Loucy (cell line): ENCODE measurements around the gene IER5.

Experiments used
- H2AFZ ChIP-seq: fragments of 200-600 bp; sonication (generic); 2 replicates; pipeline ENCODE4 v1.6.0; 2016; ENCODE audit warnings: antibody characterized with exemption, mild to moderate bottlenecking, low read length, moderate library complexity
- H3F3A ChIP-seq: fragments of 200-600 bp; 2 replicates; pipeline ENCODE4 v1.6.0; 2016; ENCODE audit warnings: antibody characterized with exemption, low read depth, mild to moderate bottlenecking
- H3K27me3 ChIP-seq: fragments of 200-600 bp; sonication (generic); 2 replicates; pipeline ENCODE4 v1.6.1; 2014; ENCODE audit warnings: low read length, mild to moderate bottlenecking; ENCODE audit not compliant: insufficient read depth, poor library complexity, severe bottlenecking
- H3K36me3 ChIP-seq: fragments of 200-600 bp; sonication (generic); 2 replicates; pipeline ENCODE4 v1.6.1; 2016; ENCODE audit warnings: low read length; ENCODE audit not compliant: insufficient read depth
- H3K4me1 ChIP-seq: fragments of 200-600 bp; sonication (generic); 2 replicates; pipeline ENCODE4 v1.5.1; 2014; ENCODE audit warnings: low read length, mild to moderate bottlenecking; ENCODE audit not compliant: insufficient read depth, poor library complexity, severe bottlenecking
- H3K4me2 ChIP-seq: fragments of 200-600 bp; sonication (generic); 2 replicates; pipeline ENCODE4 v1.6.0; 2014; ENCODE audit warnings: antibody characterized with exemption, low read length, low read depth, mild to moderate bottlenecking; ENCODE audit not compliant: poor library complexity, severe bottlenecking
- H3K4me3 ChIP-seq: fragments of 200-600 bp; sonication (generic); 2 replicates; pipeline ENCODE4 v1.5.1; 2014; ENCODE audit warnings: low read length, mild to moderate bottlenecking, mixed read lengths; ENCODE audit not compliant: poor library complexity, severe bottlenecking
- H3K79me2 ChIP-seq: fragments of 200-600 bp; sonication (generic); 2 replicates; pipeline ENCODE4 v1.6.1; 2014; ENCODE audit warnings: low read length; ENCODE audit not compliant: insufficient read depth
- H3K9ac ChIP-seq: fragments of 200-600 bp; sonication (generic); 2 replicates; pipeline ENCODE4 v1.6.0; 2014; ENCODE audit warnings: mild to moderate bottlenecking, low read depth, low read length, moderate library complexity; ENCODE audit not compliant: poor library complexity, severe bottlenecking
- H3K9me2 ChIP-seq: fragments of 200-600 bp; sonication (generic); replicated peaks from 2 replicates; pipeline ENCODE4 v1.6.1; 2016; ENCODE audit warnings: low read depth, low read length, mixed read lengths
- H3K9me3 ChIP-seq: fragments of 200-600 bp; sonication (generic); 2 replicates; pipeline ENCODE4 v1.6.1; 2014; ENCODE audit warnings: mild to moderate bottlenecking, antibody characterized with exemption, low read length, low read depth; ENCODE audit not compliant: insufficient read depth
- H4K20me1 ChIP-seq: fragments of 200-600 bp; sonication (generic); 2 replicates; pipeline ENCODE4 v1.6.0; 2014; ENCODE audit warnings: antibody characterized with exemption, low read length, mild to moderate bottlenecking; ENCODE audit not compliant: insufficient read depth, poor library complexity, severe bottlenecking
- CTCF ChIP-seq: fragments of 200-600 bp; sonication (generic); conservative IDR thresholded peaks from 2 replicates; pipeline ENCODE4 v1.5.1; 2014; ENCODE audit warnings: mild to moderate bottlenecking, antibody characterized with exemption, low read length
- EZH2phosphoT487 ChIP-seq: fragments of 200-600 bp; IDR thresholded peaks from 2 replicates; pipeline ENCODE4 v1.6.1; 2018; ENCODE audit warnings: antibody characterized with exemption, mild to moderate bottlenecking, moderate library complexity, borderline replicate concordance

IER5 gene

GRCh38 chr1:181095260-181095659, 6.8 kb downstream of the IER5 start:
- no peaks in the 10 kb centered on the region for H3K36me3 ChIP-seq
- H3K4me2 ChIP-seq, result no peak overlapping the region
- peaks cover 37% of the 10 kb centered on the region for H4K20me1 ChIP-seq
- no peak overlapping the region for H2AFZ ChIP-seq
- H3K4me3 ChIP-seq, result no peak overlapping the region
- TF ChIP-seq EZH2phosphoT487 (no peak), CTCF (no peak)
- peaks cover 38% of the 10 kb centered on the region for H3K4me1 ChIP-seq
- no peak overlapping the region for H3K9ac ChIP-seq
- H3K9me2 ChIP-seq, result no peaks in the 10 kb centered on the region
- no peaks in the 10 kb centered on the region for H3F3A ChIP-seq
- H3K9me3 ChIP-seq, result no peaks in the 10 kb centered on the region
- no peaks in the 10 kb centered on the region for H3K27me3 ChIP-seq
- H3K79me2 ChIP-seq, result peaks cover 50% of the 10 kb centered on the region

- H3F3A ChIP-seq, result no peaks in the 10 kb centered on the region
- no peak overlapping the region for H2AFZ ChIP-seq
- no peak overlapping the region for H3K4me2 ChIP-seq
- H3K36me3 ChIP-seq, result no peaks in the 10 kb centered on the region
- H3K4me1 ChIP-seq, result peaks cover 38% of the 10 kb centered on the region
- no peak overlapping the region for H3K4me3 ChIP-seq
- H3K27me3 ChIP-seq, result no peaks in the 10 kb centered on the region
- H3K79me2 ChIP-seq, result peaks cover 45% of the 10 kb centered on the region
- H3K9me3 ChIP-seq, result no peaks in the 10 kb centered on the region
- no peak overlapping the region for H3K9ac ChIP-seq
- peaks cover 32% of the 10 kb centered on the region for H4K20me1 ChIP-seq
- H3K9me2 ChIP-seq, result no peaks in the 10 kb centered on the region
- TF ChIP-seq CTCF (no peak), EZH2phosphoT487 (no peak)
Observed at GRCh38 chr1:181095763-181096184, 7.3 kb downstream of the IER5 start.

GRCh38 chr1:181097242-181097641, 8.7 kb downstream of the IER5 start:
- Histone ChIP-seq H3K9me2 (no peaks in the 10 kb centered on the region), H3F3A (no peaks in the 10 kb centered on the region), H3K9me3 (no peaks in the 10 kb centered on the region), H3K4me3 (no peak overlapping the region), H3K27me3 (no peaks in the 10 kb centered on the region), H2AFZ (no peak overlapping the region), H4K20me1 (peaks cover 18% of the 10 kb centered on the region), H3K4me2 (no peak overlapping the region), H3K4me1 (peaks cover 34% of the 10 kb centered on the region), H3K36me3 (no peaks in the 10 kb centered on the region), H3K9ac (no peak overlapping the region), H3K79me2 (peaks cover 31% of the 10 kb centered on the region)
- TF ChIP-seq CTCF (no peak), EZH2phosphoT487 (no peak)
